ENCODE data around the gene CHST9. TPM values are rescaled to one million over a fixed set of nuclear protein-coding genes. Genes with fewer than 3 reads are reported as not detected.

CHST9 gene
- total and polyA plus RNA-seq, 2 experiments from 2014 or later, result 15.5 to 16.8 TPM

- Mint-ChIP-seq H3K36me3 (ENCODE audit: low read depth) (no peaks in the 10 kb centered on the region), H3K27ac (no peak overlapping the region), H3K4me1 (no peaks in the 10 kb centered on the region), H3K27me3 (ENCODE audit: insufficient read depth, low read depth, poor library complexity) (no peaks in the 10 kb centered on the region), H3K4me3 (no peak overlapping the region), H3K9me3 (no peaks in the 10 kb centered on the region)
- no peak overlapping the region for H3K4me2 ChIP-seq
- no peak for TF ChIP-seq ETS1 (IDR thresholded peaks at IDR 0.05)
- TF ChIP-seq, protein P1, sequence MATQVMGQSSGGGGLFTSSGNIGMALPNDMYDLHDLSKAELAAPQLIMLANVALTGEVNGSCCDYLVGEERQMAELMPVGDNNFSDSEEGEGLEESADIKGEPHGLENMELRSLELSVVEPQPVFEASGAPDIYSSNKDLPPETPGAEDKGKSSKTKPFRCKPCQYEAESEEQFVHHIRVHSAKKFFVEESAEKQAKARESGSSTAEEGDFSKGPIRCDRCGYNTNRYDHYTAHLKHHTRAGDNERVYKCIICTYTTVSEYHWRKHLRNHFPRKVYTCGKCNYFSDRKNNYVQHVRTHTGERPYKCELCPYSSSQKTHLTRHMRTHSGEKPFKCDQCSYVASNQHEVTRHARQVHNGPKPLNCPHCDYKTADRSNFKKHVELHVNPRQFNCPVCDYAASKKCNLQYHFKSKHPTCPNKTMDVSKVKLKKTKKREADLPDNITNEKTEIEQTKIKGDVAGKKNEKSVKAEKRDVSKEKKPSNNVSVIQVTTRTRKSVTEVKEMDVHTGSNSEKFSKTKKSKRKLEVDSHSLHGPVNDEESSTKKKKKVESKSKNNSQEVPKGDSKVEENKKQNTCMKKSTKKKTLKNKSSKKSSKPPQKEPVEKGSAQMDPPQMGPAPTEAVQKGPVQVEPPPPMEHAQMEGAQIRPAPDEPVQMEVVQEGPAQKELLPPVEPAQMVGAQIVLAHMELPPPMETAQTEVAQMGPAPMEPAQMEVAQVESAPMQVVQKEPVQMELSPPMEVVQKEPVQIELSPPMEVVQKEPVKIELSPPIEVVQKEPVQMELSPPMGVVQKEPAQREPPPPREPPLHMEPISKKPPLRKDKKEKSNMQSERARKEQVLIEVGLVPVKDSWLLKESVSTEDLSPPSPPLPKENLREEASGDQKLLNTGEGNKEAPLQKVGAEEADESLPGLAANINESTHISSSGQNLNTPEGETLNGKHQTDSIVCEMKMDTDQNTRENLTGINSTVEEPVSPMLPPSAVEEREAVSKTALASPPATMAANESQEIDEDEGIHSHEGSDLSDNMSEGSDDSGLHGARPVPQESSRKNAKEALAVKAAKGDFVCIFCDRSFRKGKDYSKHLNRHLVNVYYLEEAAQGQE (IDR thresholded peaks at IDR 0.05; ENCODE audit: unreplicated experiment), result no peak
- TF ChIP-seq EZH2phosphoT487 (IDR thresholded peaks at IDR 0.05; ENCODE audit: unreplicated experiment), result no peak
- TF ChIP-seq CREB1 (CRISPR knock-in tag; IDR thresholded peaks at IDR 0.05; ENCODE audit: low read depth), result no peak
- TF ChIP-seq ZNF331 (CRISPR knock-in tag; IDR thresholded peaks at IDR 0.05; ENCODE audit: low read depth), result no peak
- TF ChIP-seq ZNF114 (CRISPR knock-in tag; IDR thresholded peaks at IDR 0.05), result no peak
- no peak for TF ChIP-seq POLR2AphosphoS5 (IDR thresholded peaks at IDR 0.05; ENCODE audit: low read depth)
- no peak for TF ChIP-seq STAT1 (IDR thresholded peaks at IDR 0.05; ENCODE audit: unreplicated experiment)
- no peak for TF ChIP-seq NANOG (IDR thresholded peaks at IDR 0.05; ENCODE audit: borderline replicate concordance)
- TF ChIP-seq EZH2 (IDR thresholded peaks at IDR 0.05; ENCODE audit: low read depth, unreplicated experiment), result no peak
- TF ChIP-seq, protein P2, sequence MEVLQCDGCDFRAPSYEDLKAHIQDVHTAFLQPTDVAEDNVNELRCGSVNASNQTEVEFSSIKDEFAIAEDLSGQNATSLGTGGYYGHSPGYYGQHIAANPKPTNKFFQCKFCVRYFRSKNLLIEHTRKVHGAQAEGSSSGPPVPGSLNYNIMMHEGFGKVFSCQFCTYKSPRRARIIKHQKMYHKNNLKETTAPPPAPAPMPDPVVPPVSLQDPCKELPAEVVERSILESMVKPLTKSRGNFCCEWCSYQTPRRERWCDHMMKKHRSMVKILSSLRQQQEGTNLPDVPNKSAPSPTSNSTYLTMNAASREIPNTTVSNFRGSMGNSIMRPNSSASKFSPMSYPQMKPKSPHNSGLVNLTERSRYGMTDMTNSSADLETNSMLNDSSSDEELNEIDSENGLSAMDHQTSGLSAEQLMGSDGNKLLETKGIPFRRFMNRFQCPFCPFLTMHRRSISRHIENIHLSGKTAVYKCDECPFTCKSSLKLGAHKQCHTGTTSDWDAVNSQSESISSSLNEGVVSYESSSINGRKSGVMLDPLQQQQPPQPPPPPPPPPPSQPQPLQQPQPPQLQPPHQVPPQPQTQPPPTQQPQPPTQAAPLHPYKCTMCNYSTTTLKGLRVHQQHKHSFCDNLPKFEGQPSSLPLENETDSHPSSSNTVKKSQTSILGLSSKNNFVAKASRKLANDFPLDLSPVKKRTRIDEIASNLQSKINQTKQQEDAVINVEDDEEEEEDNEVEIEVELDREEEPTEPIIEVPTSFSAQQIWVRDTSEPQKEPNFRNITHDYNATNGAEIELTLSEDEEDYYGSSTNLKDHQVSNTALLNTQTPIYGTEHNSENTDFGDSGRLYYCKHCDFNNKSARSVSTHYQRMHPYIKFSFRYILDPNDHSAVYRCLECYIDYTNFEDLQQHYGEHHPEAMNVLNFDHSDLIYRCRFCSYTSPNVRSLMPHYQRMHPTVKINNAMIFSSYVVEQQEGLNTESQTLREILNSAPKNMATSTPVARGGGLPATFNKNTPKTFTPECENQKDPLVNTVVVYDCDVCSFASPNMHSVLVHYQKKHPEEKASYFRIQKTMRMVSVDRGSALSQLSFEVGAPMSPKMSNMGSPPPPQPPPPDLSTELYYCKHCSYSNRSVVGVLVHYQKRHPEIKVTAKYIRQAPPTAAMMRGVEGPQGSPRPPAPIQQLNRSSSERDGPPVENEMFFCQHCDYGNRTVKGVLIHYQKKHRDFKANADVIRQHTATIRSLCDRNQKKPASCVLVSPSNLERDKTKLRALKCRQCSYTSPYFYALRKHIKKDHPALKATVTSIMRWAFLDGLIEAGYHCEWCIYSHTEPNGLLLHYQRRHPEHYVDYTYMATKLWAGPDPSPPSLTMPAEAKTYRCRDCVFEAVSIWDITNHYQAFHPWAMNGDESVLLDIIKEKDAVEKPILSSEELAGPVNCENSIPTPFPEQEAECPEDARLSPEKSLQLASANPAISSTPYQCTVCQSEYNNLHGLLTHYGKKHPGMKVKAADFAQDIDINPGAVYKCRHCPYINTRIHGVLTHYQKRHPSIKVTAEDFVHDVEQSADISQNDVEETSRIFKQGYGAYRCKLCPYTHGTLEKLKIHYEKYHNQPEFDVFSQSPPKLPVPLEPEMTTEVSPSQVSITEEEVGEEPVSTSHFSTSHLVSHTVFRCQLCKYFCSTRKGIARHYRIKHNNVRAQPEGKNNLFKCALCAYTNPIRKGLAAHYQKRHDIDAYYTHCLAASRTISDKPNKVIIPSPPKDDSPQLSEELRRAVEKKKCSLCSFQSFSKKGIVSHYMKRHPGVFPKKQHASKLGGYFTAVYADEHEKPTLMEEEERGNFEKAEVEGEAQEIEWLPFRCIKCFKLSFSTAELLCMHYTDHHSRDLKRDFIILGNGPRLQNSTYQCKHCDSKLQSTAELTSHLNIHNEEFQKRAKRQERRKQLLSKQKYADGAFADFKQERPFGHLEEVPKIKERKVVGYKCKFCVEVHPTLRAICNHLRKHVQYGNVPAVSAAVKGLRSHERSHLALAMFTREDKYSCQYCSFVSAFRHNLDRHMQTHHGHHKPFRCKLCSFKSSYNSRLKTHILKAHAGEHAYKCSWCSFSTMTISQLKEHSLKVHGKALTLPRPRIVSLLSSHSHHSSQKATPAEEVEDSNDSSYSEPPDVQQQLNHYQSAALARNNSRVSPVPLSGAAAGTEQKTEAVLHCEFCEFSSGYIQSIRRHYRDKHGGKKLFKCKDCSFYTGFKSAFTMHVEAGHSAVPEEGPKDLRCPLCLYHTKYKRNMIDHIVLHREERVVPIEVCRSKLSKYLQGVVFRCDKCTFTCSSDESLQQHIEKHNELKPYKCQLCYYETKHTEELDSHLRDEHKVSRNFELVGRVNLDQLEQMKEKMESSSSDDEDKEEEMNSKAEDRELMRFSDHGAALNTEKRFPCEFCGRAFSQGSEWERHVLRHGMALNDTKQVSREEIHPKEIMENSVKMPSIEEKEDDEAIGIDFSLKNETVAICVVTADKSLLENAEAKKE (CRISPR knock-in tag; IDR thresholded peaks at IDR 0.05), result no peak
- no peak for TF ChIP-seq CTCF (conservative IDR thresholded peaks at IDR 0.05; ENCODE audit: low read depth in 2 of 2)
- no peak for TF ChIP-seq JUNB (IDR thresholded peaks at IDR 0.05; ENCODE audit: unreplicated experiment)
- H3F3A ChIP-seq (replicated peaks; ENCODE audit: low read depth), result no peaks in the 10 kb centered on the region
- H4K20me1 ChIP-seq (replicated peaks; ENCODE audit: insufficient read depth), result no peaks in the 10 kb centered on the region
- H3K27ac ChIP-seq (ENCODE audit: low read depth), result no peak overlapping the region
- no peaks in the 10 kb centered on the region for H3K27me3 ChIP-seq (ENCODE audit: insufficient read depth)
- no peaks in the 10 kb centered on the region for H3K79me2 ChIP-seq (replicated peaks; ENCODE audit: insufficient read depth)
- ATAC-seq (no peak), DNase-seq (ENCODE audit: low spot score) (no peak)
- H3K4me1 ChIP-seq (ENCODE audit: insufficient read depth), result 0 out of 2 replicates have a peak, but pooled peaks cover under 1% of the 10 kb centered on the region
- H3K9me2 ChIP-seq (ENCODE audit: insufficient read depth), result no peaks in the 10 kb centered on the region
- no peak overlapping the region for H2AFZ ChIP-seq
- no peaks in the 10 kb centered on the region for H3K36me3 ChIP-seq (ENCODE audit: insufficient read depth)
- no peak overlapping the region for H3K4me3 ChIP-seq
These were observed 296.8 kb downstream of the CHST9 start for GRCh38 chr18:26888259-26888658.
